H9 (cell line): ENCODE results near the gene FAM185A. TPM values are rescaled to one million over a fixed set of nuclear protein-coding genes. Genes with fewer than 3 reads are reported as not detected.

Experiments
- DNase-seq: peaks from one replicate; pipeline ENCODE4 v3.0.0-alpha.2; 2017
- H2AFZ ChIP-seq: one replicate; pipeline ENCODE4 v1.6.1; 2013; ENCODE audit warnings: mild to moderate bottlenecking, low read length, control low read depth, moderate library complexity
- H2AK5ac ChIP-seq: 2 replicates; pipeline ENCODE4 v1.6.1; 2013; ENCODE audit warnings: low read length, control low read depth, mixed read lengths; ENCODE audit not compliant: insufficient read length
- H2BK120ac ChIP-seq: one replicate; pipeline ENCODE4 v1.6.1; 2013; ENCODE audit warnings: low read depth, mild to moderate bottlenecking, low read length, control low read depth, inconsistent platforms; ENCODE audit not compliant: poor library complexity, severe bottlenecking
- H2BK12ac ChIP-seq: 2 replicates; pipeline ENCODE4 v1.6.1; 2013; ENCODE audit warnings: low read length, control low read depth, mixed read lengths, low read depth; ENCODE audit not compliant: insufficient read length
- H2BK15ac ChIP-seq: 2 replicates; pipeline ENCODE4 v1.6.1; 2013; ENCODE audit warnings: low read depth, low read length, control low read depth
- H2BK20ac ChIP-seq: one replicate; pipeline ENCODE4 v1.6.1; 2013; ENCODE audit warnings: low read depth, mild to moderate bottlenecking, low read length, control low read depth, inconsistent platforms; ENCODE audit not compliant: poor library complexity, severe bottlenecking
- H2BK5ac ChIP-seq: 2 replicates; pipeline ENCODE4 v1.6.1; 2013; ENCODE audit warnings: low read length, control low read depth, mixed read lengths; ENCODE audit not compliant: insufficient read length
- H3K14ac ChIP-seq: 2 replicates; pipeline ENCODE4 v1.6.1; 2013; ENCODE audit warnings: low read length, control low read depth; ENCODE audit not compliant: insufficient read depth
- H3K18ac ChIP-seq: 2 replicates; pipeline ENCODE4 v1.6.1; 2013; ENCODE audit warnings: low read depth, mild to moderate bottlenecking, mixed read lengths, low read length, control low read depth; ENCODE audit not compliant: insufficient read length
- H3K23ac ChIP-seq: 2 replicates; pipeline ENCODE4 v1.6.1; 2013; ENCODE audit warnings: low read length, control low read depth, mixed read lengths, low read depth; ENCODE audit not compliant: insufficient read length
- H3K23me2 ChIP-seq: 2 replicates; pipeline ENCODE4 v1.6.1; 2013; ENCODE audit warnings: low read depth, mild to moderate bottlenecking, mixed read lengths, low read length, control low read depth; ENCODE audit not compliant: insufficient read length, poor library complexity, severe bottlenecking
- H3K27ac ChIP-seq: 2 replicates; pipeline ENCODE4 v1.5.1; 2013; ENCODE audit warnings: low read length, control low read depth, mixed read lengths, low read depth; ENCODE audit not compliant: insufficient read length
- H3K27me3 ChIP-seq: 2 replicates; pipeline ENCODE4 v1.6.1; 2013; ENCODE audit warnings: low read length, control low read depth, inconsistent platforms; ENCODE audit not compliant: insufficient read depth
- H3K4ac ChIP-seq: 2 replicates; pipeline ENCODE4 v1.6.1; 2013; ENCODE audit warnings: low read depth, mild to moderate bottlenecking, control low read depth, inconsistent platforms, low read length, moderate library complexity
- H3K4me1 ChIP-seq: 2 replicates; pipeline ENCODE4 v1.6.1; 2013; ENCODE audit warnings: low read length, control low read depth, inconsistent platforms; ENCODE audit not compliant: insufficient read depth
- H3K4me2 ChIP-seq: 2 replicates; pipeline ENCODE4 v1.6.1; 2013; ENCODE audit warnings: low read length, control low read depth, mixed read lengths; ENCODE audit not compliant: insufficient read length, insufficient read depth
- H3K56ac ChIP-seq: 2 replicates; pipeline ENCODE4 v1.6.1; 2013; ENCODE audit warnings: low read depth, mild to moderate bottlenecking, mixed read lengths, low read length, control low read depth; ENCODE audit not compliant: insufficient read length
- H3K79me1 ChIP-seq: 2 replicates; pipeline ENCODE4 v1.6.1; 2013; ENCODE audit warnings: low read depth, mild to moderate bottlenecking, moderate library complexity, low read length, control low read depth, inconsistent platforms; ENCODE audit not compliant: insufficient read depth, poor library complexity, severe bottlenecking
- H3K79me2 ChIP-seq: 2 replicates; pipeline ENCODE4 v1.6.1; 2013; ENCODE audit warnings: low read length, control low read depth, inconsistent platforms; ENCODE audit not compliant: insufficient read depth
- H3K9ac ChIP-seq: 2 replicates; pipeline ENCODE4 v1.6.1; 2013; ENCODE audit warnings: low read length, control low read depth, mixed read lengths; ENCODE audit not compliant: insufficient read length; ENCODE audit errors: extremely low read depth
- H3K9me3 ChIP-seq: one replicate; pipeline ENCODE4 v1.6.1; 2013; ENCODE audit warnings: low read depth, low read length, inconsistent platforms; ENCODE audit not compliant: control insufficient read depth
- H3T11ph ChIP-seq: one replicate; pipeline ENCODE4 v1.6.1; 2013; ENCODE audit warnings: mild to moderate bottlenecking, low read length, control low read depth, inconsistent platforms
- H4K20me1 ChIP-seq: one replicate; pipeline ENCODE4 v1.6.1; 2013; ENCODE audit not compliant: control insufficient read depth, insufficient read length, insufficient read depth
- H4K5ac ChIP-seq: 2 replicates; pipeline ENCODE4 v1.6.1; 2013; ENCODE audit warnings: low read depth, mild to moderate bottlenecking, mixed read lengths, low read length, control low read depth; ENCODE audit not compliant: insufficient read length
- H4K8ac ChIP-seq: replicated peaks from 2 replicates; pipeline ENCODE4 v1.6.1; 2013; ENCODE audit warnings: low read length, control low read depth, mixed read lengths, low read depth; ENCODE audit not compliant: insufficient read length
- H4K91ac ChIP-seq: 2 replicates; pipeline ENCODE4 v1.6.1; 2013; ENCODE audit warnings: low read depth, mild to moderate bottlenecking, moderate library complexity, mixed read lengths, low read length, control low read depth; ENCODE audit not compliant: insufficient read length
- H3K27ac Mint-ChIP-seq, 3 experiments: 2 replicates in 2 of 3; 3 replicates in 1 of 3; pipeline ENCODE4 v1.8.0; 2020 to 2021; ENCODE audit warnings: mixed read lengths in 3 of 3, mild to moderate bottlenecking in 1 of 3, moderate library complexity in 1 of 3
- H3K27me3 Mint-ChIP-seq: 2 replicates; pipeline ENCODE4 v1.8.0; 2021; ENCODE audit warnings: low read depth, mild to moderate bottlenecking, moderate library complexity, mixed read lengths
- H3K36me3 Mint-ChIP-seq, 3 experiments: 2 replicates in 2 of 3; 3 replicates in 1 of 3; pipeline ENCODE4 v1.8.0; 2020 to 2021; ENCODE audit warnings: low read depth in 3 of 3, mixed read lengths in 3 of 3; ENCODE audit not compliant: insufficient read depth in 1 of 3
- H3K4me1 Mint-ChIP-seq, 2 experiments: 2 replicates each; pipeline ENCODE4 v1.8.0; 2020; ENCODE audit warnings: mixed read lengths in 2 of 2
- H3K4me3 Mint-ChIP-seq, 2 experiments: 2 replicates in 1 of 2; 3 replicates in 1 of 2; pipeline ENCODE4 v1.8.0; 2020 to 2021; ENCODE audit warnings: mild to moderate bottlenecking in 2 of 2, mixed read lengths in 2 of 2, moderate library complexity in 1 of 2
- H3K9me3 Mint-ChIP-seq, 2 experiments: 2 replicates in 1 of 2; 3 replicates in 1 of 2; pipeline ENCODE4 v1.8.0; 2020; ENCODE audit warnings: mild to moderate bottlenecking in 2 of 2, mixed read lengths in 2 of 2, moderate library complexity in 1 of 2
- CTCF ChIP-seq: fragments of 200-600 bp; sonication (generic); conservative IDR thresholded peaks from 3 replicates; pipeline ENCODE4 v1.8.0; 2021; ENCODE audit warnings: antibody characterized with exemption, mild to moderate bottlenecking
- WGBS: extraction: QIAGEN DNeasy Blood & Tissue Kit; methylation state at CpG from one replicate; pipeline ENCODE4 v1.1.7; 2013; ENCODE audit warnings: missing lambda C conversion rate, low lambda C conversion rate, mixed read lengths; ENCODE audit not compliant: insufficient read length; ENCODE audit errors: extremely low coverage; 5-methylcytosine and 5-hydroxymethylcytosine counted together
- total RNA-seq: library from RNA; stranded (reverse); gene quantifications from 2 replicates; pipeline ENCODE4 v1.2.1, GENCODE V29; 2021

FAM185A gene
- total RNA-seq, 1 experiment from 2014 or later = 7.0 TPM

GRCh38 chr7:102811942-102812678 lies 63.3 kb downstream of the FAM185A start:
- Mint-ChIP-seq H3K4me3 (no peak overlapping the region), H3K36me3 (no peaks in the 10 kb centered on the region; a peak in 1 of 7 replicates), H3K27me3 (no peaks in the 10 kb centered on the region), H3K9me3 (no peaks in the 10 kb centered on the region), H3K4me1 (0 out of 4 replicates have a peak, but pooled peaks cover 0 to 2% of the 10 kb centered on the region in 2 experiments), H3K27ac (no peak overlapping the region)
- Histone ChIP-seq H2BK5ac (no peak overlapping the region), H2BK15ac (no peak overlapping the region), H3K9ac (no peak overlapping the region), H4K5ac (no peak overlapping the region), H4K8ac (no peak overlapping the region), H3K4ac (no peak overlapping the region), H4K91ac (no peak overlapping the region), H3T11ph (no peak overlapping the region), H3K9me3 (no peaks in the 10 kb centered on the region), H3K4me1 (no peaks in the 10 kb centered on the region), H3K56ac (no peak overlapping the region), H2AFZ (no peak overlapping the region), H3K27me3 (no peaks in the 10 kb centered on the region), H3K18ac (no peak overlapping the region), H2BK20ac (no peak overlapping the region), H3K27ac (no peak overlapping the region), H3K79me2 (no peaks in the 10 kb centered on the region), H2BK120ac (no peak overlapping the region), H3K4me2 (no peak overlapping the region), H3K23ac (no peak overlapping the region), H3K23me2 (no peaks in the 10 kb centered on the region), H2AK5ac (no peak overlapping the region), H3K14ac (no peak overlapping the region), H2BK12ac (no peak overlapping the region), H4K20me1 (no peaks in the 10 kb centered on the region), H3K79me1 (no peaks in the 10 kb centered on the region)
- TF ChIP-seq CTCF = no peak
- no CpG with 5 or more reads among the region's 8 CpGs for WGBS
- DNase-seq = no peak
